Measurements from ENCODE around the gene C1QB.

Gene C1QB

DNA sequence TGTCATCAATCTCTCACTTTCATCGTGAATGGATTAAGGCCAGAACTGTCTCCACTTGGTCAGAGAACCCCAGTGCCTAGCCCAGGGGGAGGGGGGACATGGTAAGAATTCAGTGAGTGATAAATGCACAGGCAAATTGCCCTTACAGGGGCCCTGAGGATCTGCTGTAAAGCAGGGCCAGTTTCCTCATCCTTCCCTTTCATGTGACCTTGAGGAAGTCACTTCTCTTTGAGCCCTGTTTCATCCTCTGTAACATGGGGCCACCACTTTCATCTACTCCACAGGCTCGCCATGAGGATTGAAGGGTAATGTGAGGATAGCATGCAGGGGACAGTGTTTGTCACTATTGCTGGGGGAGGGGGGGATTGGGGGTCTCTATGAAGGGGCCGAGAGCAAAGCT, 44.7 kb upstream of the C1QB start:
- Histone ChIP-seq H3K4me3 (replicated peaks; ENCODE audit: insufficient read depth, low read length) (no peak overlapping the region), H3K27me3 (ENCODE audit: insufficient read depth, poor library complexity, severe bottlenecking) (no peaks in the 10 kb centered on the region), H3K27ac (replicated peaks) (no peak overlapping the region)
- no peak for DNase-seq (ENCODE audit: low read depth in 1 of 2, low spot score in 1 of 2)
- TF ChIP-seq SPI1 (IDR thresholded peaks at IDR 0.05; ENCODE audit: borderline replicate concordance, low read depth): no peak
- TF ChIP-seq, protein P1, sequence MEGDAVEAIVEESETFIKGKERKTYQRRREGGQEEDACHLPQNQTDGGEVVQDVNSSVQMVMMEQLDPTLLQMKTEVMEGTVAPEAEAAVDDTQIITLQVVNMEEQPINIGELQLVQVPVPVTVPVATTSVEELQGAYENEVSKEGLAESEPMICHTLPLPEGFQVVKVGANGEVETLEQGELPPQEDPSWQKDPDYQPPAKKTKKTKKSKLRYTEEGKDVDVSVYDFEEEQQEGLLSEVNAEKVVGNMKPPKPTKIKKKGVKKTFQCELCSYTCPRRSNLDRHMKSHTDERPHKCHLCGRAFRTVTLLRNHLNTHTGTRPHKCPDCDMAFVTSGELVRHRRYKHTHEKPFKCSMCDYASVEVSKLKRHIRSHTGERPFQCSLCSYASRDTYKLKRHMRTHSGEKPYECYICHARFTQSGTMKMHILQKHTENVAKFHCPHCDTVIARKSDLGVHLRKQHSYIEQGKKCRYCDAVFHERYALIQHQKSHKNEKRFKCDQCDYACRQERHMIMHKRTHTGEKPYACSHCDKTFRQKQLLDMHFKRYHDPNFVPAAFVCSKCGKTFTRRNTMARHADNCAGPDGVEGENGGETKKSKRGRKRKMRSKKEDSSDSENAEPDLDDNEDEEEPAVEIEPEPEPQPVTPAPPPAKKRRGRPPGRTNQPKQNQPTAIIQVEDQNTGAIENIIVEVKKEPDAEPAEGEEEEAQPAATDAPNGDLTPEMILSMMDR (IDR thresholded peaks at IDR 0.05; ENCODE audit: insufficient read depth, low read length): no peak
- TF ChIP-seq POLR2AphosphoS5 (IDR thresholded peaks at IDR 0.05; ENCODE audit: low read depth): no peak
- TF ChIP-seq GABPA (IDR thresholded peaks at IDR 0.05; ENCODE audit: low read depth): no peak
- TF ChIP-seq, protein P2, sequence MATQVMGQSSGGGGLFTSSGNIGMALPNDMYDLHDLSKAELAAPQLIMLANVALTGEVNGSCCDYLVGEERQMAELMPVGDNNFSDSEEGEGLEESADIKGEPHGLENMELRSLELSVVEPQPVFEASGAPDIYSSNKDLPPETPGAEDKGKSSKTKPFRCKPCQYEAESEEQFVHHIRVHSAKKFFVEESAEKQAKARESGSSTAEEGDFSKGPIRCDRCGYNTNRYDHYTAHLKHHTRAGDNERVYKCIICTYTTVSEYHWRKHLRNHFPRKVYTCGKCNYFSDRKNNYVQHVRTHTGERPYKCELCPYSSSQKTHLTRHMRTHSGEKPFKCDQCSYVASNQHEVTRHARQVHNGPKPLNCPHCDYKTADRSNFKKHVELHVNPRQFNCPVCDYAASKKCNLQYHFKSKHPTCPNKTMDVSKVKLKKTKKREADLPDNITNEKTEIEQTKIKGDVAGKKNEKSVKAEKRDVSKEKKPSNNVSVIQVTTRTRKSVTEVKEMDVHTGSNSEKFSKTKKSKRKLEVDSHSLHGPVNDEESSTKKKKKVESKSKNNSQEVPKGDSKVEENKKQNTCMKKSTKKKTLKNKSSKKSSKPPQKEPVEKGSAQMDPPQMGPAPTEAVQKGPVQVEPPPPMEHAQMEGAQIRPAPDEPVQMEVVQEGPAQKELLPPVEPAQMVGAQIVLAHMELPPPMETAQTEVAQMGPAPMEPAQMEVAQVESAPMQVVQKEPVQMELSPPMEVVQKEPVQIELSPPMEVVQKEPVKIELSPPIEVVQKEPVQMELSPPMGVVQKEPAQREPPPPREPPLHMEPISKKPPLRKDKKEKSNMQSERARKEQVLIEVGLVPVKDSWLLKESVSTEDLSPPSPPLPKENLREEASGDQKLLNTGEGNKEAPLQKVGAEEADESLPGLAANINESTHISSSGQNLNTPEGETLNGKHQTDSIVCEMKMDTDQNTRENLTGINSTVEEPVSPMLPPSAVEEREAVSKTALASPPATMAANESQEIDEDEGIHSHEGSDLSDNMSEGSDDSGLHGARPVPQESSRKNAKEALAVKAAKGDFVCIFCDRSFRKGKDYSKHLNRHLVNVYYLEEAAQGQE (IDR thresholded peaks at IDR 0.05; ENCODE audit: insufficient replicate concordance, low read depth): no peak

DNA sequence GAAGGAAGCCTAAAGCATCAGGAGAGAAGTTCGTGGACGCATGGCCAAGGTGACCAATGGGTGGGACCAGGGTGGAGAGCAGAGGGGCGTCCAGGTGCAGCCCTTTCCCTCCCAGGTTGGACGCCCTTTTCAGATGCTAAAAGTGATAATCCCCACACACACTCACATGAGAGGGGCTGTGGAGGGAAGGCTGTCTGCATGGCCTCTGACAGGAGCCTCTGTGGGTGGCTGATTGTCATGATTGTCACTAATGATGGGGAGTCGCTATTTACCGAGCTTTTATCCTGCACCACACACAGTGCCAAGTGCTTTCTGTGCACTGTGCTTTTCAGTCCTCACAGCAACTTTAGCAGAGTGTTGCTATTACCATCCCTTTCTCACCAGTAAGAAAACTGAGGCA, 43.7 kb upstream of the C1QB start:
- Histone ChIP-seq H3K27ac (replicated peaks) (no peak overlapping the region), H3K4me3 (replicated peaks; ENCODE audit: insufficient read depth, low read length) (no peak overlapping the region), H3K27me3 (ENCODE audit: insufficient read depth, poor library complexity, severe bottlenecking) (no peaks in the 10 kb centered on the region)
- TF ChIP-seq, protein P1 (IDR thresholded peaks at IDR 0.05; ENCODE audit: insufficient read depth, low read length): no peak
- TF ChIP-seq, protein P2 (IDR thresholded peaks at IDR 0.05; ENCODE audit: insufficient replicate concordance, low read depth): no peak
- TF ChIP-seq POLR2AphosphoS5 (IDR thresholded peaks at IDR 0.05; ENCODE audit: low read depth) (no peak), SPI1 (IDR thresholded peaks at IDR 0.05; ENCODE audit: borderline replicate concordance, low read depth) (no peak), GABPA (IDR thresholded peaks at IDR 0.05; ENCODE audit: low read depth) (no peak)
- no peak for DNase-seq (ENCODE audit: low read depth in 1 of 2, low spot score in 1 of 2)

DNA sequence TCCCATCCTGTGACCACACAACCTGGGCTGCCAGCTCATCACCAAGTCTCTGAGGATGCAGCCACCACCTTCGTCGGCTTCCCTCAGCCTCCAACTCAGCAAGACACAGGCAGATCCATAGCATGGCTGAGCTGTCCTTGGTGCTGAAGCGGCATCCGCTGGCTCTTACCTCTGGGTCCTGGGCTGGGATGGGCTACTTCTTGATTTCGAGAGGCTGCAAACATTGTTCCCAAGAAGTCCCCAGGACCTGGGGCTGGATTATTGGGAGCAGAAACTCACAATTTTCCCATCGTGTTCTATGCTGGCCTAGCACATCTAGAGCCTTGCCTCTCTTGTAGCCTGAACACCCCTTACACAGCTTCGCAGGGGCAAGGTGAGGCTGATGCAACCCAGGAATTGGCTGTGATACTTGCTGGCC, 41.5 kb upstream of the C1QB start:
- H3K27ac ChIP-seq (replicated peaks): no peak overlapping the region
- DNase-seq (ENCODE audit: low read depth in 1 of 2, low spot score in 1 of 2): peak in 1 of 2 experiments; percentile 38
- H3K27me3 ChIP-seq (ENCODE audit: insufficient read depth, poor library complexity, severe bottlenecking): no peaks in the 10 kb centered on the region
- no peak overlapping the region for H3K4me3 ChIP-seq (replicated peaks; ENCODE audit: insufficient read depth, low read length)
- no peak for TF ChIP-seq GABPA (IDR thresholded peaks at IDR 0.05; ENCODE audit: low read depth)
- TF ChIP-seq, protein P2 (IDR thresholded peaks at IDR 0.05; ENCODE audit: insufficient replicate concordance, low read depth): peak; percentile 100

Data from HL-60 (cell line).